NCI-H1694 (cell line): ENCODE data around the gene RSF1.
A peak's percentile ranks its signal among the peaks of the same experiment; 100 is the strongest.
"Not testable (repeated sequence)": the region's sequence is repeated elsewhere in the genome, so short reads cannot be mapped to it uniquely, and the experiment has no call there.

Experiments used
- DNase-seq: peaks from one replicate; lab custom pipeline; 2025; lab: John Stamatoyannopoulos, UW

Gene RSF1

GRCh38 chr11:77820565-77821348, at the start of gene RSF1, which contains the start of gene AAMDC:
Gene RSF1 (minus strand): TSS chr11:77820722. CDS start chr11:77820714, 8 bp downstream.
Gene AAMDC (plus strand): TSS chr11:77821144. CDS start chr11:77842497, 21,353 bp downstream.
- peak; percentile 95 for DNase-seq

- no peak for DNase-seq
Observed at GRCh38 chr11:77868744-77869143, 48.2 kb upstream of the RSF1 start.

DNA sequence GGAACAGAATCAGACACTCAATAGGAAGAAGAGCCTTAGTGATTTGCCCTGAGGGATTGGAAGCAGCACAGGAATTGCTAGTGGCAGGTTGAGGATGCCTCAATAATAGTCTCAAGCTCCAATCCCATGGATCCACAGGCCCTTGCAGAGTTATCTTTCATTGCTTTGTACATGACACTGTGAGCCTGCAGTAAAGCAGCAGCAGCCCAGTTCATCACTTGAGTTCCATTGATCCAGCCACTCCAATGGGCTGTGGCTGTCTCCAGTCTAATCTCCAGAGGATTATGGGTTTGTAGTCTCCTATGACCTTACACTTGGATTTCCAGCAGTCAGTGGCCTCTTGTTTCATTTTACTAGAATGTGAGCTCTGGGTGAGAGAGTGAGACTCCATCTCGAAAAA, 45.8 kb upstream of the RSF1 start:
- DNase-seq = no peak

GRCh38 chr11:77865805-77866204, 45.3 kb upstream of the RSF1 start:
- DNase-seq = no peak

- DNase-seq = not testable (repeated sequence)
Observed at GRCh38 chr11:77861444-77861843, 40.9 kb upstream of the RSF1 start.

- DNase-seq = not testable (repeated sequence)
Observed at GRCh38 chr11:77857906-77858457, 37.5 kb upstream of the RSF1 start.

- DNase-seq = no peak
Observed at GRCh38 chr11:77854838-77855237, 34.3 kb upstream of the RSF1 start.

- DNase-seq = no peak
Observed at GRCh38 chr11:77851503-77851902, 31.0 kb upstream of the RSF1 start.

GRCh38 chr11:77843700-77844099, 23.2 kb upstream of the RSF1 start:
- not testable (repeated sequence) for DNase-seq

- no peak for DNase-seq
Observed at GRCh38 chr11:77842441-77843121, 22.1 kb upstream of the RSF1 start.

- no peak for DNase-seq
Observed at GRCh38 chr11:77833302-77833701, 12.8 kb upstream of the RSF1 start.

DNA sequence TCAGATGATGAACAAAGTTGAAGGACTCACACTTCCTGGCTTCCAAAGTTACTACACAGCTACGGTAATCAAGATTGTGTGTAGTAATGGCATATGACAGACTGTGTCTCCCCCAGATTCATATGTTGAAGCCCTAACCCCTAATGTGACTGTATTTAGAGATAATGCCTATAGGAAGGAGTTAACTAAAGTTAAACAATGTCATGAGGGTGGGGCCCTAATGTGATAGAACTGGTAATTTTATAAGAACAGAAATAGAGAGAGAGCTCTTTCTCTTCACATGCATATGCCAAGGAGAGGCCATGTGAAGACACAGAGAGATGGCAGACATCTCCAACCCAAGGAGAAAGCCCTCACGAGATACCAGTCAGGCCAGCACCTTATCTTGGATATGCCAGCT, 8.4 kb upstream of the RSF1 start:
- DNase-seq = no peak

DNA sequence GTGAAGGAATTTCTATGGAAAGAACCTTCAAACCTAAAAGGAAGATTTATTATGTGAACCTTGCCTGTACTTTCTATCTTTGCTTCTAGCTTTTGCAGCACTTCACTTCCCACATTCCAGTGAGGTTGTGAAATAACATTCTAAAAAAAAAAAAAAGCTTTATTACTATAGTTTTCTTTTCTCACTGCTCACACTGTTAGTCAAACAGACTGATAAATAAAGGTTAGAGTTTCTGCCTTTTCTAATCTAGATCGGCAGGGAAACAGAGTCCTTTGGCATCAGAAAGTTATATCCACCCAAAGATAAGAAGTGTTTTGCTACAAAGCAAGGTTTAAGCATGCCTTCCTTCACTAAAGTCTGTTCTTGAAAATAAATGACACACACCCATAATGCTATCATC, 3.3 kb upstream of the RSF1 start:
- DNase-seq = no peak

GRCh38 chr11:77822126-77822525, 1.6 kb upstream of the RSF1 start:
- DNase-seq = not testable (repeated sequence)

GRCh38 chr11:77821349-77821851, 878 bp upstream of the RSF1 start:
- DNase-seq = no peak

DNA sequence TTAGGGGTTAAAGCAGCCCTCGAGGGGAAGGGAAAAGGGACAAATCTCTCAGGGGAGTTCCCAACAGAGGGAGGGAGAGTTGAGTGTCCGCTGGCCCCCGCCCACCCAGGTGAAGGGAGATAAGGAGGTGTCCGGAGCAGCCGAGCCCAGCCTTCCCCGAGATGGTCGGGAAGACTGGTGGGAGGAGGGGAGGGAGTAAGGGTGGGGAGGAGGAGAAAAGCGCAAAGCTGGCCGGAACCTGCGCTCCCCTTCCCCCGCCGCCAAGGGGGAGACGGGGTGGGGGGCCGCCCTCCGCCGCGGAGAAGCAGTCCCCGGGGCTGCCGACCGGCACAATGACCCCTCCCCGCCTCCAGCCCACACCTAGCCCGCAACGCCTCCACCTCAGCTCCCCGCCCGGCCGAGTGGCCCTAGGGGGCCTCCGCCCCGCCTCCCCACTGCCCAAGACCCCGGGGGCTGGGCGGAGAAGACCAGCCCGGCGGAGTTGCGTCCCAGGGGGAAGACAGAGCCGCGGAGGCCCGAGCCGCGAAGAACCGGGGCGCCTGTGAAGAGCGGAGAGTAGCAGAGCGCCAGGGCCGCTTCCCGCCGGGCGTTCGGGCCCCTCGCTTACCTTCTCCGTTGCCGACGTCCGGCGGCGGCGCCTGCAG, 479 bp downstream of the RSF1 start:
- DNase-seq = no peak

GRCh38 chr11:77819411-77819920, 1.1 kb downstream of the RSF1 start:
- peak; percentile 64 for DNase-seq

DNA sequence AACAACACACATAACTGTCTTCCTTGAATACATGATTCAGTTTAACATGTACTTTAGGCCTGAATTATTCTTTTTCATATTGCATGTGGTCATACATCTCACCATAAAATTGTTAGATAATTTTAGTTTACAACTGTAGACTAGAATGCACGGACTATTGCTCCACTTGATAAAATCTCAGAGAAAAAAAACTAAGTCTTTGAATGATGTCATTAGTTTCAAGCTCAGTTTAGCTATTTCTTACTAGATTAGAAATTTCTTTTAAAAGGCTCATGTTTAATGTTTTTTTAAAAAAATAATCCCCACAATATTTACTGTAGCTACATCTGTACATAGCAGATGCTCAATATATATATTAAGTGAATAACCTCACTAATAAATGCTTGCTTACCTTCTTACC, 5.1 kb downstream of the RSF1 start:
- DNase-seq = no peak

- no peak for DNase-seq
Observed at GRCh38 chr11:77814848-77815247, 5.7 kb downstream of the RSF1 start.

DNA sequence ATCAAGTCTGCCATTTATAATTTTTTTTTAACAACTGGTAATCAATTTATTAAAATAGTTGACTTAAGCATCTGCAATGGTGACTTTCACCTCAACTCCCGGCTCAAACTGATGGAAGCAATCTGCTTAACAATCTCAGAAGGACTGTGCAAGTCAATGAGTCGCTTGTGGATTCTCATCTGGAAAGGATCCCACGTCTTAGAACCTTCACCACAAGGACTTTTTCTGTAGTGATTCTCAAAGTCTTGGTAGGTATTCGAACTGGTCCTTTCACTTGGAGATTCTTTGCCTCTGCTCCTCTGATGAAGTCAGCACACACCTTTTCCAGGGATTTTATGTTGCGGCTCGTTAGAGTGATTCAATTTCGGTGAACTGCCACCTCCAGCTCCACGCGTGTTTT, 7.3 kb downstream of the RSF1 start:
- DNase-seq = no peak

DNA sequence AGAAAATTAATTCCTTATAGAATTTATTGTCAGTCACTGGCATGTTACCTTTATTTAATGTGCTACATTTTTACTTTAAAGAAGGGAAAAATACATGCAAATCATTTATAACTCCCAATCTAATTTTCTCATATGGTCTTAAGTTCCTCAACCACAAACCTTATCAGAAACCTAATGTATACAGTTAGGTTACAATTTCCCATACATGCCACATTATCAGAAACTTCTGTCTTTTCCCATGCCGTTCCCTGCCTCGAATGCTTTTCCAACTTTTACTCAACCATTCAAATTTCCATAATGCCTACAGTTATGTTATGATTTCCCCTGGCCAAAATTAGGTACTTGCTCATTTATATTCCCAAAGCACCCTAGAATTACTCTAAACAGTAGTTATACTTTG, 13.5 kb downstream of the RSF1 start:
- DNase-seq = no peak

GRCh38 chr11:77806415-77806814, 14.1 kb downstream of the RSF1 start:
- no peak for DNase-seq
